Panc1 (cell line): ENCODE measurements around the gene KRTAP5-7. TPM values are rescaled to one million over a fixed set of nuclear protein-coding genes. Genes with fewer than 3 reads are reported as not detected.

Experiments used
- ATAC-seq: fragments of 200-7000 bp; cut with Tn5 transposase; 2 replicates; pipeline ENCODE4 v1.9.1; 2020; ENCODE audit warnings: mild to moderate bottlenecking, moderate library complexity
- BruUV-seq: library from RNA; stranded (reverse); fragments of 400-500 nt; replicated peaks from 2 replicates; lab custom pipeline; 2021; lab: Mats Ljungman, UMichigan
- CTCF ChIA-PET: fragments of 300-600 bp; sonication (Branson Sonifier 250); formaldehyde crosslinking; loops from one replicate; lab custom pipeline; 2022; ENCODE audit warnings: antibody characterized with exemption; lab: Charles Lee
- POLR2A ChIA-PET: fragments of 300-600 bp; sonication (Branson Sonifier 250); formaldehyde crosslinking; loops from one replicate; lab custom pipeline; 2022; ENCODE audit warnings: antibody characterized with exemption; lab: Charles Lee
- DNase-seq: peaks from one replicate; pipeline ENCODE4 v3.0.0-alpha.2; 2010; ENCODE audit warnings: low read depth, low spot score
- H3K27ac ChIP-seq: 2 replicates; pipeline ENCODE4 v1.5.1; 2011; ENCODE audit warnings: mild to moderate bottlenecking, low read length, inconsistent platforms
- H3K27me3 ChIP-seq: fragments of 200-500 bp; sonication (Bioruptor generic); 2 replicates; pipeline ENCODE4 v1.6.0; 2014; ENCODE audit warnings: low read length, inconsistent platforms; ENCODE audit not compliant: control insufficient read depth, insufficient read depth
- H3K36me3 ChIP-seq: fragments of 200-500 bp; sonication (Bioruptor generic); 2 replicates; pipeline ENCODE4 v1.5.1; 2014; ENCODE audit warnings: inconsistent platforms, mild to moderate bottlenecking, low read length, moderate library complexity; ENCODE audit not compliant: control insufficient read depth, insufficient read depth
- H3K4me1 ChIP-seq: 2 replicates; pipeline ENCODE4 v1.5.1; 2011; ENCODE audit warnings: inconsistent platforms, mild to moderate bottlenecking, low read length, moderate library complexity; ENCODE audit not compliant: control insufficient read depth, insufficient read depth
- H3K4me3 ChIP-seq, 2 experiments: 2 replicates each; pipeline ENCODE4 v1.5.1; 2011 to 2012; ENCODE audit warnings: low read depth in 2 of 2, low read length in 2 of 2, mild to moderate bottlenecking in 2 of 2, inconsistent platforms in 1 of 2, moderate library complexity in 1 of 2
- H3K9me3 ChIP-seq: fragments of 200-500 bp; sonication (Bioruptor generic); 2 replicates; pipeline ENCODE4 v1.5.1; 2014; ENCODE audit warnings: low read depth, mild to moderate bottlenecking, inconsistent platforms, low read length, moderate library complexity; ENCODE audit not compliant: control insufficient read depth, insufficient read depth
- POLR2AphosphoS5 ChIP-seq: IDR thresholded peaks from 2 replicates; pipeline ENCODE4 v1.6.1; 2012; ENCODE audit warnings: mild to moderate bottlenecking, low read depth, low read length, moderate library complexity
- SIN3A ChIP-seq: IDR thresholded peaks from 2 replicates; pipeline ENCODE4 v1.6.1; 2012; ENCODE audit warnings: low read depth, mild to moderate bottlenecking, low read length, moderate library complexity, borderline replicate concordance; ENCODE audit not compliant: insufficient read depth
- TCF7L2 ChIP-seq: IDR thresholded peaks from 2 replicates; pipeline ENCODE4 v1.6.1; 2011; ENCODE audit warnings: mild to moderate bottlenecking, low read depth, low read length, inconsistent platforms
- in situ Hi-C: cut with HindIII; loops from 2 replicates; pipeline ENCODE4 v1.10.0; 2016; ENCODE audit warnings: low sequenced_read_pairs, low pct_unique_long_range_greater_than_20kb
- intact Hi-C: fragments of 100-400 bp; cut with micrococcal nuclease; formaldehyde crosslinking; loops from one replicate; pipeline ENCODE4 v1.10.0; 2022; ENCODE audit not compliant: unreplicated experiment
- total RNA-seq: library from RNA; stranded (reverse); gene quantifications from one replicate; pipeline ENCODE4 v1.2.1, GENCODE V29; 2021; ENCODE audit not compliant: unreplicated experiment
- TF ChIP-seq, protein P1 (sequence below), 2 experiments: IDR thresholded peaks; 2 replicates each; pipeline ENCODE4 v1.6.1; 2011 to 2012; ENCODE audit warnings: low read depth in 2 of 2, control low read depth in 1 of 2, low read length in 1 of 2, mild to moderate bottlenecking in 1 of 2, moderate library complexity in 1 of 2; ENCODE audit not compliant: insufficient read depth in 1 of 2
- TF ChIP-seq, protein P2 (sequence below): fragments of 450-650 bp; IDR thresholded peaks from 2 replicates; pipeline ENCODE4 v1.5.1; 2017; ENCODE audit warnings: mild to moderate bottlenecking

KRTAP5-7 gene
- total RNA-seq, 1 experiment from 2014 or later: not detected

- no peak for ATAC-seq
- in situ Hi-C loops: no loop called here
Observed at GRCh38 chr11:71518506-71519471, 8.3 kb upstream of the KRTAP5-7 start.

DNA sequence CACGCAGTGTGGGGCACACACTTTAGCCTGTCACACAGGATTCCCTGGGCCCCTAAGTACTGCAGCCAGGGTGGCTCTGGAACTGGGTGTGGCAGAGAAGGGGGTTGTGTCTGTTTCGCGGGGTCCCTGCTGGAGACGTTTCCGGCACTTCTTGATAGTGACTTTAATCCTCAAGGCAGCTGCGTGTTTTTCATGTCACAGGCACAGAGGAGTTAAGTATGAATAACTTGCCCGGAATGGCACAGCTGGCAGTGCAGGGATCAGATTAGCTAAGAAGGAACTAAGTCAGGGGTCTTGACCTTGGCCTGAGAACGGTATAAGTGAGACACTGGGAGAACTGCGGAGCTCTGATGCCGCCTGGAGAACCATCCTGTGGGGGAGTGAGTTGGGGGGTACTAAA, 7.5 kb upstream of the KRTAP5-7 start:
- intact Hi-C loops (no loop called here), in situ Hi-C loops (no loop called here)
- CTCF ChIA-PET: no interaction called here
- Histone ChIP-seq H3K9me3 (no peaks in the 10 kb centered on the region), H3K27me3 (no peaks in the 10 kb centered on the region), H3K36me3 (no peaks in the 10 kb centered on the region), H3K4me1 (no peaks in the 10 kb centered on the region), H3K4me3 (no peak overlapping the region), H3K27ac (no peak overlapping the region)
- POLR2A ChIA-PET: no interaction called here
- ATAC-seq: no peak
- no peak for DNase-seq
- TF ChIP-seq, protein P1, sequence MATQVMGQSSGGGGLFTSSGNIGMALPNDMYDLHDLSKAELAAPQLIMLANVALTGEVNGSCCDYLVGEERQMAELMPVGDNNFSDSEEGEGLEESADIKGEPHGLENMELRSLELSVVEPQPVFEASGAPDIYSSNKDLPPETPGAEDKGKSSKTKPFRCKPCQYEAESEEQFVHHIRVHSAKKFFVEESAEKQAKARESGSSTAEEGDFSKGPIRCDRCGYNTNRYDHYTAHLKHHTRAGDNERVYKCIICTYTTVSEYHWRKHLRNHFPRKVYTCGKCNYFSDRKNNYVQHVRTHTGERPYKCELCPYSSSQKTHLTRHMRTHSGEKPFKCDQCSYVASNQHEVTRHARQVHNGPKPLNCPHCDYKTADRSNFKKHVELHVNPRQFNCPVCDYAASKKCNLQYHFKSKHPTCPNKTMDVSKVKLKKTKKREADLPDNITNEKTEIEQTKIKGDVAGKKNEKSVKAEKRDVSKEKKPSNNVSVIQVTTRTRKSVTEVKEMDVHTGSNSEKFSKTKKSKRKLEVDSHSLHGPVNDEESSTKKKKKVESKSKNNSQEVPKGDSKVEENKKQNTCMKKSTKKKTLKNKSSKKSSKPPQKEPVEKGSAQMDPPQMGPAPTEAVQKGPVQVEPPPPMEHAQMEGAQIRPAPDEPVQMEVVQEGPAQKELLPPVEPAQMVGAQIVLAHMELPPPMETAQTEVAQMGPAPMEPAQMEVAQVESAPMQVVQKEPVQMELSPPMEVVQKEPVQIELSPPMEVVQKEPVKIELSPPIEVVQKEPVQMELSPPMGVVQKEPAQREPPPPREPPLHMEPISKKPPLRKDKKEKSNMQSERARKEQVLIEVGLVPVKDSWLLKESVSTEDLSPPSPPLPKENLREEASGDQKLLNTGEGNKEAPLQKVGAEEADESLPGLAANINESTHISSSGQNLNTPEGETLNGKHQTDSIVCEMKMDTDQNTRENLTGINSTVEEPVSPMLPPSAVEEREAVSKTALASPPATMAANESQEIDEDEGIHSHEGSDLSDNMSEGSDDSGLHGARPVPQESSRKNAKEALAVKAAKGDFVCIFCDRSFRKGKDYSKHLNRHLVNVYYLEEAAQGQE (IDR thresholded peaks at IDR 0.05; ENCODE audit: insufficient read depth in 1 of 2, low read depth in 2 of 2, low read length in 1 of 2): no peak
- TF ChIP-seq, protein P2, sequence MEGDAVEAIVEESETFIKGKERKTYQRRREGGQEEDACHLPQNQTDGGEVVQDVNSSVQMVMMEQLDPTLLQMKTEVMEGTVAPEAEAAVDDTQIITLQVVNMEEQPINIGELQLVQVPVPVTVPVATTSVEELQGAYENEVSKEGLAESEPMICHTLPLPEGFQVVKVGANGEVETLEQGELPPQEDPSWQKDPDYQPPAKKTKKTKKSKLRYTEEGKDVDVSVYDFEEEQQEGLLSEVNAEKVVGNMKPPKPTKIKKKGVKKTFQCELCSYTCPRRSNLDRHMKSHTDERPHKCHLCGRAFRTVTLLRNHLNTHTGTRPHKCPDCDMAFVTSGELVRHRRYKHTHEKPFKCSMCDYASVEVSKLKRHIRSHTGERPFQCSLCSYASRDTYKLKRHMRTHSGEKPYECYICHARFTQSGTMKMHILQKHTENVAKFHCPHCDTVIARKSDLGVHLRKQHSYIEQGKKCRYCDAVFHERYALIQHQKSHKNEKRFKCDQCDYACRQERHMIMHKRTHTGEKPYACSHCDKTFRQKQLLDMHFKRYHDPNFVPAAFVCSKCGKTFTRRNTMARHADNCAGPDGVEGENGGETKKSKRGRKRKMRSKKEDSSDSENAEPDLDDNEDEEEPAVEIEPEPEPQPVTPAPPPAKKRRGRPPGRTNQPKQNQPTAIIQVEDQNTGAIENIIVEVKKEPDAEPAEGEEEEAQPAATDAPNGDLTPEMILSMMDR: no peak
- TF ChIP-seq TCF7L2 (no peak), SIN3A (no peak), POLR2AphosphoS5 (no peak)
- no TSS peak for BruUV-seq

More at GRCh38 chr11:71518506-71519471, 8.3 kb upstream of the KRTAP5-7 start:
- H3K36me3 ChIP-seq: no peaks in the 10 kb centered on the region
- TF ChIP-seq, protein P2: no peak
- TF ChIP-seq TCF7L2: no peak
- TF ChIP-seq POLR2AphosphoS5: no peak
- no peak for TF ChIP-seq SIN3A
- H3K4me3 ChIP-seq: no peak overlapping the region
- no peaks in the 10 kb centered on the region for H3K27me3 ChIP-seq
- H3K27ac ChIP-seq: no peak overlapping the region
- no peaks in the 10 kb centered on the region for H3K9me3 ChIP-seq
- no peak for DNase-seq
- BruUV-seq: no TSS peak
- ChIA-PET POLR2A (no interaction called here), CTCF (no interaction called here)
- intact Hi-C loops: no loop called here
- H3K4me1 ChIP-seq: no peaks in the 10 kb centered on the region
